IPS-18a (cell line): ENCODE measurements around the gene SLAIN2.

Experiments
- H3K27ac ChIP-seq: one replicate; pipeline ENCODE4 v1.5.1; 2013; ENCODE audit warnings: low read length
- H3K27me3 ChIP-seq: one replicate; pipeline ENCODE4 v1.6.1; 2013; ENCODE audit warnings: mild to moderate bottlenecking, low read length; ENCODE audit not compliant: control insufficient read depth, insufficient read depth
- H3K36me3 ChIP-seq: one replicate; pipeline ENCODE4 v1.6.1; 2013; ENCODE audit warnings: low read depth, low read length; ENCODE audit not compliant: control insufficient read depth
- H3K4me1 ChIP-seq: one replicate; pipeline ENCODE4 v1.6.1; 2013; ENCODE audit warnings: low read depth, low read length; ENCODE audit not compliant: control insufficient read depth
- H3K4me3 ChIP-seq: one replicate; pipeline ENCODE4 v1.5.1; 2013; ENCODE audit warnings: low read length
- H3K9ac ChIP-seq: one replicate; pipeline ENCODE4 v1.6.1; 2013; ENCODE audit warnings: mild to moderate bottlenecking, low read length, moderate library complexity
- H3K9me3 ChIP-seq: one replicate; pipeline ENCODE4 v1.6.1; 2013; ENCODE audit warnings: low read depth, low read length; ENCODE audit not compliant: control insufficient read depth

Gene SLAIN2

GRCh38 chr4:48375651-48376304, 34.4 kb downstream of the SLAIN2 start:
- H3K27me3 ChIP-seq, result no peaks in the 10 kb centered on the region
- H3K9ac ChIP-seq, result no peak overlapping the region
- H3K9me3 ChIP-seq, result no peaks in the 10 kb centered on the region
- H3K36me3 ChIP-seq, result no peaks in the 10 kb centered on the region
- H3K27ac ChIP-seq, result no peak overlapping the region
- peaks cover 14% of the 10 kb centered on the region for H3K4me1 ChIP-seq
- H3K4me3 ChIP-seq, result no peak overlapping the region

DNA sequence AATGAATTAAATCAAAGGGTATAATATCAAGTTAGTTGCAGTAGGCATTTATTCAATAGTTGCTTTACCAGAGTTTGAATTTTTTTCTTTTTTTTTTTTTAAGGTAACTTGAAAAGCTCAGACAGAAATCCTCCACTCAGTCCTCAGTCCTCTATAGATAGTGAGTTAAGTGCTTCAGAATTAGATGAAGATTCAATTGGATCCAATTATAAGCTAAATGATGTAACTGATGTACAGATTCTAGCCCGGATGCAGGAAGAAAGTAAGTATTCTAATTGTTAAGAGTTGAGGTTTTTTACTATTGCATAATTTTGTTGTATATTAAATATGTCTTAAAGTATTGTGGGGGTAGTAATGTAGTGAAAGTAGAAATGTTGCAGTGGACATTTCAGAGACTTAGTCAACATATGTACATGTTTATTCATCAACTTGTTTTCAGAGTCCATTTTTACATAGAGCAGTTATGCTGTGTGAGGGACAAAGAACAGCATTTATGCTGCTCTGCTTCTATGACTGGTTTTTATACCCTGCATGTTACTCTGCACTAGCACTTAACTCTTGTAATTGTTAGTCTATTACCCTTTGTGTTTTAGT, 38.4 kb downstream of the SLAIN2 start:
- Histone ChIP-seq H3K27ac (no peak overlapping the region), H3K4me3 (no peak overlapping the region), H3K36me3 (peaks cover 11% of the 10 kb centered on the region), H3K9ac (no peak overlapping the region), H3K4me1 (peaks cover 28% of the 10 kb centered on the region), H3K27me3 (no peaks in the 10 kb centered on the region), H3K9me3 (no peaks in the 10 kb centered on the region)

DNA sequence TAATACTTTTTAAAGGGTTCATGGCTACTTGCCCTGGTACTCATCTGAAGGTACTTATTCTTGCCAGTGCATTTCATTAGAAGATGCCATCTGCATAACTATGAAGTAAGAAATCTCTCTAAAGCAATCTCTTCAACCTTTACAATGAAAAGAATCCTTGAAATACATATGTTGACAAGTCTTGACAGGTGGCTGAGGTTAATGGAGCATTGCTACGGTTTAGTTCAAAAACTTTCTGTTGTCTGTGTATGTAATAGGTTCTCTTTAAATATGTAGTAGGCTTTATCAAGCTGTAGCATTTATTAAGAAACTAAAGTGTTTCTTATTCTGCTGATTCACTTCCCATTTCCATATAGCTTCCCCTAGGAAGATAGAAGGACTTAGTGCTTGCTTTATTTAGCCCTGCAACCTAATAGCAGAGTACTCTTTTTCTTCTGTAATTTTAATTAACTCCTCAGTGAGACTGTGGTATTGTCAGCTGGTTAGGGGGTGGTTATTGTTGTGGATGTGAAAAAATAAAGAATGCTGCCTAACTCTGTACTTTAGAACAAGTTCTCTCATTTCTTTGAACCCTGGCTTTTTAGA, 39.3 kb downstream of the SLAIN2 start:
- H3K4me3 ChIP-seq, result peak overlapping the region; percentile 16
- H3K9ac ChIP-seq, result peak overlapping the region; percentile 6
- peaks cover 18% of the 10 kb centered on the region for H3K36me3 ChIP-seq
- H3K9me3 ChIP-seq, result no peaks in the 10 kb centered on the region
- peak overlapping the region; percentile 19 for H3K27ac ChIP-seq
- H3K4me1 ChIP-seq, result peaks cover 28% of the 10 kb centered on the region
- no peaks in the 10 kb centered on the region for H3K27me3 ChIP-seq

DNA sequence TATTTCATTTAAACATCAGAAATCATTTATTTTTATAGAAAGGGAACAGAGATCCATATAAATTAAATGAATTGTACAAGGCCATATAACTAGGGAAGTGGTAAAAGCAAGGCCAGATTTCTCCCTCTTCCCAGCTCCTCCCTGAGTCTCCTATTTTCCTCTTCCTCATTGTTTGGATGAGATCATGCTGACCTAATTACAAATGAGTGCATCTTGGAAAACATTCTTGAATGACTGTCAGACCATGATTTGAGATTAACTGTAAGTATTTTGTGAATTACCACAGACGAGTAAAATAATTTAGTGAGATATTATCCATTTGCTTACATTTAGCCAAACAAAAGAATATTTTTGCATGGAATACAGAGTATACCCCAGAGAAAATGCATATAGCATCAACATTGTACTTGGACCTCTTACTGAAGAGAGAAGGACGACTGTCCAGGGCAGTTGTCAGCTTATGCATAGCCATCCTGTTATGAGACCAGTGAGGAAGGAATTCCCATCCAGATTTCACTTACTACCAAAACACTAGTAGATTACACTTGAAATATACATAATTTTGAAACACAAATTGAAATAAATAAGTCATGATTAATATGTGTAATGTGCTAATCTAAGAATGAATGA, 47.3 kb downstream of the SLAIN2 start:
- peaks cover 16% of the 10 kb centered on the region for H3K36me3 ChIP-seq
- no peak overlapping the region for H3K27ac ChIP-seq
- H3K4me3 ChIP-seq, result no peak overlapping the region
- no peaks in the 10 kb centered on the region for H3K9me3 ChIP-seq
- no peaks in the 10 kb centered on the region for H3K4me1 ChIP-seq
- no peak overlapping the region for H3K9ac ChIP-seq
- H3K27me3 ChIP-seq, result no peaks in the 10 kb centered on the region

- H3K27ac ChIP-seq, result no peak overlapping the region
- no peak overlapping the region for H3K4me3 ChIP-seq
- no peak overlapping the region for H3K9ac ChIP-seq
- H3K27me3 ChIP-seq, result no peaks in the 10 kb centered on the region
- peaks cover 3% of the 10 kb centered on the region for H3K36me3 ChIP-seq
- H3K4me1 ChIP-seq, result no peaks in the 10 kb centered on the region
- no peaks in the 10 kb centered on the region for H3K9me3 ChIP-seq
These were observed 54.7 kb downstream of the SLAIN2 start for GRCh38 chr4:48396043-48396442.

DNA sequence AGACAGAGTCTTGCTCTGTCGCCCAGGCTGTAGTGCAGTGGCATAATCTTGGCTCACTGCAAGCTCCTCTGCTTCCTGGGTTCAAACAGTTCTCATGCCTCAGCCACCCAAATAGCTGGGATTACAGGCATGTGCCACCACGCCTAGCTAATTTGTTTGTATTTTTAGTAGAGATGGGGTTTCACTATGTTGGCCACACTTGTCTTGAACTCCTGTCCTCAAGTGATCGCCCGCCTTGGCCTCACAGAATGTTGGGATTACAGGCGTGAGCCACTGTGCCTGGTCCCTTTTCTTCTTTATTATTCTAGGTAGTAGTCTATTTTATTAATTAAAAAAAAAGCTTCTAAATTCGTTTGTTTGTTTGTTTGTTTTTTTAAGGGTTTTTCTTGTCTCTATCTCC, 59.1 kb downstream of the SLAIN2 start:
- no peaks in the 10 kb centered on the region for H3K27me3 ChIP-seq
- no peak overlapping the region for H3K4me3 ChIP-seq
- H3K36me3 ChIP-seq, result no peaks in the 10 kb centered on the region
- H3K4me1 ChIP-seq, result no peaks in the 10 kb centered on the region
- H3K9me3 ChIP-seq, result no peaks in the 10 kb centered on the region
- H3K9ac ChIP-seq, result no peak overlapping the region
- H3K27ac ChIP-seq, result no peak overlapping the region

- H3K36me3 ChIP-seq, result no peaks in the 10 kb centered on the region
- H3K4me1 ChIP-seq, result no peaks in the 10 kb centered on the region
- H3K9ac ChIP-seq, result no peak overlapping the region
- H3K27ac ChIP-seq, result no peak overlapping the region
- H3K4me3 ChIP-seq, result no peak overlapping the region
- H3K27me3 ChIP-seq, result no peaks in the 10 kb centered on the region
- no peaks in the 10 kb centered on the region for H3K9me3 ChIP-seq
These were observed 62.0 kb downstream of the SLAIN2 start for GRCh38 chr4:48403358-48403757.

DNA sequence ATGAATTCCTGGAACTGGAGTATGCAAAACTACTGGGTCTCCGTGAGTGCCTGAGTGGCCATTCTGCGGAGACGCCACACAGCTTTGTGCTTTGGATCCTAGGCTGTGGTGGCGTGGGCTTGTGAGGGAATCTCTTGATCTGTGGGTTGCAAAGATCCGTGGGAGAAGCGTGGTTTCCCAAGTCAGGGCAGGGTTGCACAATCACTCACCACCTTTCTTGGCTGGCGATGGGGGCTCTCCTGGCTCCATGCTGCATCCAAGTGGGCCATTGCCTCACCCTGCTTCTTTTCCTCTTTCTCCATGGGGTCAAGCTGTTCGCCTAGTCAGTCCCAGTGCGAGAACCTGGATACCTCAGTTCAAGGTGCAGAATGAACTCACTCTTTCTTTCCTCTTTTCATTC, 62.5 kb downstream of the SLAIN2 start:
- Histone ChIP-seq H3K9me3 (no peaks in the 10 kb centered on the region), H3K36me3 (no peaks in the 10 kb centered on the region), H3K4me1 (no peaks in the 10 kb centered on the region), H3K4me3 (no peak overlapping the region), H3K9ac (no peak overlapping the region), H3K27ac (no peak overlapping the region), H3K27me3 (no peaks in the 10 kb centered on the region)

DNA sequence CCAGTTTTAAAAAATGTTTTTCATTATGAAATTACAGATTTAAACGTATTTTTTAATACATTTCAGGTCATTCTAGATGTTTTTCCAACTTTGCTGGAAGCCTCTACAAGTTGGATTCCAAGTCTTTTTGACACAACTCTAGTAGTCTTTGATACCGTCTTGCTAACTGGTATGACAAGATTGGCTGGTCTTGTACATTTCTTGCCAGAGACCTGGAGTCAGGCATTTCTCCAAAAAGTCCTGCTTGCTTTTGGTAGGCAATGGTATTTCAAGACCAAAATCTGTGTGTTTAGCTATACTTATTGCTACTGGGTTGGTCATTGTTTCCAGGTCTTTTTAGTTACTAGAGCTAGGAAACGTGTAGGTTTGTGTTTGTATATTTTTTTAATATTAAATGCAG, 64.6 kb downstream of the SLAIN2 start:
- Histone ChIP-seq H3K36me3 (no peaks in the 10 kb centered on the region), H3K4me3 (no peak overlapping the region), H3K9ac (no peak overlapping the region), H3K9me3 (no peaks in the 10 kb centered on the region), H3K4me1 (no peaks in the 10 kb centered on the region), H3K27me3 (no peaks in the 10 kb centered on the region), H3K27ac (no peak overlapping the region)

DNA sequence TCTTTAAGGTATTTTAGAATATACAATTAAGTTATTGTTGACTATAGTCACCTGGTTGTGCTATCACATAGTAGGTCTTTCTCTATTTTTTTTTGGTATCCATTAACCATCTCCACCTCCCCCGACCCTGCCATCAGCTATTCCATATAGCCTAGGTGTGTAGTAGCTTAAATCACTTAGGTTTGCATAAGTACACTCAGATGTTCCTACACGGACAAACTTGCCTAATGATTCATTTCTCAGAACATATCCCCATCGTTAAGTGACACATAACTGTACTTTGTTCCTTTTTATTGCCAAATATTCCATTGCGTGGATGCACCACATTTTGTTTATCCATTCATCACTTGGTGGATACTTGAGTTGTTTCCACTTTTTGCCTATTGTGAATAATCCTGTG, 67.9 kb downstream of the SLAIN2 start:
- Histone ChIP-seq H3K4me1 (no peaks in the 10 kb centered on the region), H3K9ac (no peak overlapping the region), H3K4me3 (no peak overlapping the region), H3K27ac (no peak overlapping the region), H3K9me3 (no peaks in the 10 kb centered on the region), H3K27me3 (no peaks in the 10 kb centered on the region), H3K36me3 (no peaks in the 10 kb centered on the region)

DNA sequence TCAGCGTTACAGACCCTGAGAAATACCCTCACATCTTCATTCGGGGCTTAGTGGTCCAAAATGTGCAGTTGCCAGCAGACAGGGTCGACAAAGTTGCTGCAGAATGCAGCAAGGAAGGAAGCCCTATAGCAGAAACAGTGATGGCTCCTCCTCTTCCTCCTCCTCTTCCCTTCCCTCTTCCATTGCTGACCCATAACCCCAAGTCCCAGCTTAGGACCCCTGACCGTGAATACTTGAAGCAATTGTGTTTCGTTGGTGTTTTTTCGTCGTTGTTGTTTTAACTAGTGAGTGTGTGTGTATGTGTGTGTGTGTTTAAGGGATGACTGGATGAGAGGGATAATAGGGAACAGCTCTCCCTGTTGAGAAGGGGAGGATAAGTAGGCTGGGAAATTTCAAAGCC, 69.5 kb downstream of the SLAIN2 start:
- Histone ChIP-seq H3K36me3 (no peaks in the 10 kb centered on the region), H3K27me3 (no peaks in the 10 kb centered on the region), H3K4me3 (no peak overlapping the region)

More for the DNA sequence above, 69.5 kb downstream of the SLAIN2 start:
- Histone ChIP-seq H3K27ac (no peak overlapping the region), H3K4me1 (no peaks in the 10 kb centered on the region), H3K9ac (no peak overlapping the region), H3K9me3 (no peaks in the 10 kb centered on the region)
